CD1c-positive myeloid dendritic cell (primary cell): ENCODE data around the gene SGMS1.
"Not testable (repeated sequence)": the region's sequence is repeated elsewhere in the genome, so short reads cannot be mapped to it uniquely, and the experiment has no call there.

ENCODE experiments used
- DNase-seq: peaks from one replicate; pipeline ENCODE4 v3.0.0-alpha.2; 2016; ENCODE audit errors: extremely low spot score

SGMS1 gene

GRCh38 chr10:50426485-50426884 is 197.3 kb downstream of the SGMS1 start:
- no peak for DNase-seq

DNA sequence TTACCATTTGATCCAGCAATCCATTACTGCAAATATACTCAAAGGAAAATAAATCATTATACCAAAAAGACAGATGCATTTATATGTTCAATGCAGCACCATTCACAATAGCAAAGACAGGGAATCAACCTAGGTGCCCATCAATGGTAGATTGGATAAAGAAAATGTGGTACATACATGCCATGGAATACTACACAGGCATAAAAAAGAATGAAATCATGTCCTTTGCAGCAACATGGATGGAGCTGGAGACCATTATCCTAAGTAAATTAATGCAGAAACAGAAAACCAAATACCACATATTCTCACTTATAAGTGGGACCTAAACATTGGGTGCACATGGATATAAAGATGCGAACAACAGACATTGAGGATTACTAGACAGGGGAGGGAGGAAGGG is 198.5 kb downstream of the SGMS1 start:
- DNase-seq: not testable (repeated sequence)

DNA sequence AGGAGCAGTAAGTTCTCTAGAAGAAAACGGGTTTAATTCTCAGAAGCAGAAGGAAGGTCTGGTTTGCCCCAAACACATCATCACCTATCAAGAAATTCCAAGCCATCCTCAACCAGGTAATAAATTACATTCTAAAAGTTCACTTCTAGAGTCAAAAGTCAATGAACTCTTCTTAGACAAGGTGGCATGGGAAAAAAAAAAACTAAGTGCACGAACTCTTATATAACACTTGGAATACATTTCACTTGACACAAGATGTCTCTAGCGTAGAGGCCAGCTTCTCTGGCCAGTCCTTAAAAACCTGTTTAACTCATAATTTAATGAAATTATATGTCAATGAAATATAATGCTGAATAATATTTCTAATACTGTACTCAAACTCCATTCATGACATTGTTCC is 200.3 kb downstream of the SGMS1 start:
- no peak for DNase-seq

GRCh38 chr10:50422259-50422658 is 201.5 kb downstream of the SGMS1 start:
- peak; percentile 79 for DNase-seq

DNA sequence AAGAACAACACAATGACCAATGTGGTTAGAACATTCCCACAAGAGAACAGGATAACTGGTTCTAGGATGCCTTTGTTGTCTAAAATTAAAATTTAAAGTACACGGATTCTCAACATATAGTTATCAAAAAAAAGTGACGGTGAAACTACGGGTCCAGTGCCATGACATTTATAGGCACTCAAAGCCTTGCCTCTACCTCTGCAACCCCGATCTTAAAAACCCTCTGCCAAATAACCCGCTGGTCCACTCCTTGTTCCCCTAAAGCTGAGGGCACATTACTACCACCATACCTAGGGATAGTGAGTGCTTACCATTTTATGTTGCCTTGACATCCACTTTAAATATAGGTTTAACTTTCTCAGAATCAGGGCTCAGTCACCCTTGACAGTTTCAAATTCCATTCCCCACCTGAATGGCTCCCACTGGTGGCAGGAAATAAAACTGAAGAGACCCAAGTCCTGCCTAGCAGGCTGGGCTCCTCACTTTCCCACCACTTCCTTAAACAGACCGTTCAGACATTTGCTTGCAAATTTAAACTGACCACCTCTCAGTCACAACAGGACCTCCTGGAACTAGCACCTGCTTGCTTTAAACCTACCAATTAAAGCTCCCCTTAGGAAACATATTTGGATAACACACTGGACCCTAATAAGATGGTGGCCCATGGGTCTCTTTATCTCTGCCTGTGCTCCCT is 202.6 kb downstream of the SGMS1 start:
- DNase-seq: peak; percentile 63

DNA sequence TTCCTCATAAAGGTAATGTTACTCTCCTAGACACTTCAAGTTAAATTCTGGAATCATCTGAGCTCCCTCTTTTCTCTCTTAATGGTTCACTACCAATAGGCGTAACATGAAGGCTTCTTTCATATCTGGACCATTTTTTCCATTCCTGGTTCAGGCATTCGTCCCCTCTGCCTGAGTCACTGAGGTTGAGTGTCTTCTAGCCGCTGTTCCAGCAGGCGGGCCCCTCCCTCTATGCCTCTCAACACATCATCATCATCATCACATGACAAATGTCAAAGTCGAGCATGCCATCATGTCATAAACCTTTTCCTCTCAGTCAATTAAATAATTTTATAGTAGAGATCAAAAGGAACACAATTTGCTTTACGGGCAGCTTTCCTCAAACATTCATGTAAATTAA is 203.6 kb downstream of the SGMS1 start:
- no peak for DNase-seq

DNA sequence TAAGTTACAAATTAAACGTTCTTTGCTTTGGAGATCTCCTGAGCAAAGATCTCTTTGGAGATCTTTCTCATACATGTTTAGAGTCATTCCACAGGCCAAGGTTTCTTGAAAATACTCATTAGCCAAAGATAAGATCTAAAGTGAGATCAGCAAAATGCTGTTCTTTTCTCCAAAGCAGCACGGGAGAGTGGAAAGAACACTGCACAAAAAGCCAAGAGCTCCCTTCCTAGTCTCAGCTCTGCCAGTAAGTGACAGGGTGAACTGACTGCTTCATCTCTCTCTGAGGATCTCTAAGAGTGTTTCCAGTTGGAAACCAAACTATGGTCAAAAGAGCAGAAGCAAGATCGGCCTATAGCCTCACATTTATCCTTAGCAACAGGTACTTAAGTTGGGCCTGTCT is 204.0 kb downstream of the SGMS1 start:
- no peak for DNase-seq

- no peak for DNase-seq
Observed at GRCh38 chr10:50419091-50419490, 204.7 kb downstream of the SGMS1 start.

DNA sequence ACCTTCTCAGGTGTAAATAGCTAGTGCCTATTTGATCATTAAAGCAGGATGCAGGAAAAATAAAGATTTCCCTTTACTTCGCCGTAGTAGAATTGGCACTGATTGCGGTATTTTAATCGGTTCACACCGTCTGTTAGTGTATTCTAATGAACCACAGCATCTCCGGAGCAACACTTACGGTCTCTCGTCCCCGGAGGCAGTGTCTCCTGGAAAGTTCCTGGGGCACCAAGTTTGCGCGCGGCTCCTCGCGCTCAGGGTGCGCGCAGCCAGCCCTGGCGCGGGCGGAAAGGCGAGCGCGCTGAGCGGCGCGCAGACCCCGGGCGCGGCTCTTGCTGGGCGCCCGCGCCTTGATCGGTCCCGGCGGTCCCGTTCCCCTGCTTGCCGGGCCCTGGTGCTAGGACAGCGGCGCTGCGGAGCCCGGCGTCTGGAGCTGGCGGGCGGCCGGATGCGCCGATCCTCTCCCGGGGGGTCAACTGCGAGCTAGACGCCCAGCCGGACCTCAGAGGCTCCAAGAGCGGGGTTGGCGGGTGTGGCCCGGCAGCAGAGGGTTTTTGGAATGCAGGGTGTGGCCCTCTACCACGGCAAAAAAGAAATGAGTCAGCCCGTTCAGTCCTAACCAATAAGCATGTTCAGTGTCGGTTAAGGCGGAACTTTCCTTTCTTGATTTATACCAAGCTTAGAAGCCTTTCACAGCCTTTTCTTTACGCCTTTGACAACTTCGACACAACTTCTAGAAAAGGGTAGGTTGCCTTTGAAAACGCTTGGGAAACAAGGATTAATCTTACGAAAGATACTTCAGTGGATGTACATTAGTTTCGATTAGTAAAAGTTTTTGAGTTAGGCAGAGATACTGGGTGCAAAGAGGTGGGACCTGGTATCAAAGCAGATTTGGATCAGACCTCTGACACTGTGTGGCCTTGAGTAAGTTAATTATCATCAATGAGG is 205.6 kb downstream of the SGMS1 start:
- peak; percentile 75 for DNase-seq

DNA sequence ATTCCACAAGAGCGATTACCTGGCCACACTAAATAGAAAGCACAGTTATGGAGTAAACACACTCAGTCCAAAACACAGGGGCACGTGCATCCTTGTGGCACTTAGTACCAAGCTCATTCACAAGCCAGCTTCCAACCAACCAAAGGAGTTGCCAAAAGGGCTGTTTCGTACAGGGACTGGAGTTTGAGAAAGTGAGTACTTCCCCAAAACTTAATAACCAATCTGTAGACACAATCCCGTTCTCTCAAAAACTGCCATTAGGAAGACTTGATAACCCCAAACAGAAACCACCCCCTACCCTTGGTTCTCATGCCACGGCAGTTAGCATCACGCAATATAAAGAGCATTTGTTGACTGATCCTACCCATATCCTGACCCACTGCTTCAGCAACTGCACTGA is 206.3 kb downstream of the SGMS1 start:
- peak; percentile 54 for DNase-seq

DNA sequence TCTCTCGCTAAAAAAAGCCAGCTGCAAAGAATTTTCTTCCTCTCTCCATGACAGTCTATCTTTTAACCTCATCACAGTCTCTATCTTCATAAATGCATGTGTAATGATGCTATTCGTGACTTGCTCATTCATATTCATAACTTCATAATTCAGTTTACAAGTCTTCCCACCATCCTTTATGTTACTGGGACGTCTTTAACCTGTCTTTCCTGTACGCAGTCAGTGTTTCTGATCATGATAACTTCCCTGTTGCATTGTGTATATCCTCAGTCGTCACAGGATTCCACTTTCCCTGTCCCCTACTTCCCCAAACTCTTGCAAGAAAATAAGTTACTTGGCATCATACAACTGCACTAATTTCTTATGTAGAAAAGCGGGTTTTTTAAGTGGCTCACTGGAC is 206.9 kb downstream of the SGMS1 start:
- peak; percentile 28 for DNase-seq

DNA sequence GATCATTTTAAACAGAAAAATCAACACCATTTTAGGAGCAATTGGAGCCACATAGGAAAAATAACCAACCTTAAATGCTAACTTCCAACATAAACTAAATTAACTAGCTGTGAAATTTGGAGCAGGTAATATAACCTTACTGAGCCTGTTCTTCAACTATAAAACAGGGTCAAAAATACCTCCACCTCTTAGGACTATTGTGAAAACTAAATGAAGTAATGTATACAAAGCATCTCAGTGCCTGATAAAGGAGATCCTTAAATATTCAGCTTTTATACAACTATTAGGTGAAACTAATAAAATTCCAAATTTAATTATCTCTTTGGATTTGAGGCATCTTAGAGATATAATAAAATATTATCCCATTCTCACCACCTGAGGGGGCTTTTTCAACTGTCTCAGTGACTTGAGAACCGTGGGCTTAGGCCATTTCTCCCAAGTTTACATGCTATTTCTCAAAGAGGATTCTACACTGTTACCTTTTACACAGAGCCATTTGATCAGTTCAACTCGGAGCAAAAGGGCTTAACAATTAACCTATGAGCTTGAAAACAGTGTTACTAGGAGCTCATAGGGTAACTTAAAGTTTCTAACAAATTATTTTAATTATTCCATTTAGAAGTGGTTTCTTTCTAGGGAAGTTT is 207.5 kb downstream of the SGMS1 start:
- DNase-seq: no peak

DNA sequence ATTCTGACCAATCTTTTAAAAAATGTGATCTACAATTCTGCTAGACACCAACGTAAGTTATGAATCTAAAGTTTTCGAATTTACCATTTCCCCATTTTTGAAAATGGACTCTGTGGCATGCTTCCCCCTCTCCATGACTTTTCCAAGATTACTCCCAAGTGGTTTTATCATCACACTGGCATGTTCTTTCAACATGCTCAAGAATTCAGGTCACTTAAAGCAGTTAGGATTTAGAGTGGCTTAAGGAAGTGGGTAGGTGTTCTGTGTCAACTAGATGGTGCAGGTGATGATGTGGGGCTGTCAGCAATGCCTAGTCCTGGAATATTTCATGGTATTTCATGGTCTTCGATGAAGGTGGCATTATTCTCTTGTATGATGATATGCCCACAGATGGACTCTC is 208.5 kb downstream of the SGMS1 start:
- DNase-seq: no peak

GRCh38 chr10:50410066-50410811 is 213.5 kb downstream of the SGMS1 start:
- DNase-seq: no peak

DNA sequence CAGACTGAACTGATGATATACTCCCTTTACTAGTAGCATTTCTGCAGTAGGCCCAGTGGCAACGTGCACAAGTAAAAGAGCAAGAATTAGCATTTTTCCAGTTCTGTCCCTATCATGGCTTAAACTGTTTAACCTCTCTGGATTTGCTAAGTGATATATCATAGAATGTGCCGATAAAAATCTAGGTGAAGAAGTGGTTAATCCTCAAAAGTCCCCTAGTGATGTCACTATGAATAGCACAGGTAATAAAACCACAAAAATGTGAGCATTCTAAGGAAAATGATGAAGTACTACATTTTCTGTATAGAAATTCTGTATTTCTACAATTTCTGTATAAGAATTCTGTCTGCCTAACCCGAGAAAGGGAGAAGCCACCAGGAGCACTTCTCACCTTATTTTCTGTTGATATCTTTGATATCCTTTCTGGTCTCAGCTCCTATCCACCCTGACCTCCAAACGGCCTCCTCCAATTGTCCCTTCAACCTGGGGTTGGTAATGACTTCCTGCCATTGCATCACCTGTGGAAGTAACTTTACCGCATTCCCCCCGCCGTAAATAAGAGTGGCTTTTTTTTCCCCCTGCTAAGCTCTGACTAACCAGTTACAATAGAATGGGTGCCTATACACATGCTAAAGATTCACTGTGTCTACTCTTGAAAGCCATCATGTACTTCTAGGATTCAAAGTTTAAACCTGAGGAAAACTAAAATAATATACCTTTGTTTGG is 216.5 kb downstream of the SGMS1 start:
- no peak for DNase-seq

GRCh38 chr10:50406457-50407070 is 217.2 kb downstream of the SGMS1 start:
- no peak for DNase-seq

- DNase-seq: no peak
Observed at GRCh38 chr10:50405723-50406122, 218.0 kb downstream of the SGMS1 start.

DNA sequence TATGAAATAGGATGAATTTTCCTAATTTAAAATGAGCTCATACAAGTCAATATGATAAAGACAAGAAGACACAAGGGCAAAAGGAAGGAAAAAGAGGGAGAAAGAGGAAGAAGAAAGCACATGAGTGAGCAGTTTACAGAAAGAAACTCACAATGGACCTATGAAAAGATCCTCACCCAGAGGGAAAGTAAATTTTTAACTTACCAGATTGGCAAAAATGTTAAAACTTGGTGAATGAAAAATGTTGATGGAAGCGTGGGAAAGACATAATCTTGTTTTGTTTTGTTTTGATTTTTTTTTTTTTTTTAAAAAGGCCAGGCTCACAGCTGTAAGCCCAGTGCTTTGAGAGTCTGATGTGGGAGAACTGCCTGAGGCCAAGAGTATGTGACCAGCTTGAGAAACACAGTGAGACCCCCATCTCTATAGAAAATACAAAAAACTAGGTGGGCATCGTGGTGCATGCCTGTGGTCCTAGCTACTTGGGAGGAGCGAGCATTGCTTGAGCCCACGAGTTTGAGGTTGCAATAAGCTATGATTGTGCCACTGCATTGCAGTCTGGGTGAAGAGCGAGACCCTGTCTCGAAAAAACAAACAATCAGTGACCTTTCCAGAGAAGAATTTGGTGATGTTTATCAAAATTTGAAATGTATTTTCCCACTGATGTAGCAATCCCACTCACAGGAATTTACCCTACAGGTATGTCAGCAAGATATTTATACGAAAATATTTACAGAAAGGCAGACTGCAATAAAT is 219.6 kb downstream of the SGMS1 start:
- DNase-seq: no peak

GRCh38 chr10:50403074-50403473 is 220.7 kb downstream of the SGMS1 start:
- no peak for DNase-seq

- DNase-seq: no peak
Observed at GRCh38 chr10:50402466-50402865, 221.3 kb downstream of the SGMS1 start.
